HG03097 (cell line): ENCODE measurements around the gene GOLGA6L7.
"Not testable (repeated sequence)": the region's sequence is repeated elsewhere in the genome, so short reads cannot be mapped to it uniquely, and the experiment has no call there.

ENCODE experiments used
- ATAC-seq: cut with Tn5 transposase; IDR thresholded peaks from one replicate; pipeline ENCODE4 v1.9.1; 2021; ENCODE audit not compliant: unreplicated experiment, low FRiP score

The GOLGA6L7 gene, protein sequence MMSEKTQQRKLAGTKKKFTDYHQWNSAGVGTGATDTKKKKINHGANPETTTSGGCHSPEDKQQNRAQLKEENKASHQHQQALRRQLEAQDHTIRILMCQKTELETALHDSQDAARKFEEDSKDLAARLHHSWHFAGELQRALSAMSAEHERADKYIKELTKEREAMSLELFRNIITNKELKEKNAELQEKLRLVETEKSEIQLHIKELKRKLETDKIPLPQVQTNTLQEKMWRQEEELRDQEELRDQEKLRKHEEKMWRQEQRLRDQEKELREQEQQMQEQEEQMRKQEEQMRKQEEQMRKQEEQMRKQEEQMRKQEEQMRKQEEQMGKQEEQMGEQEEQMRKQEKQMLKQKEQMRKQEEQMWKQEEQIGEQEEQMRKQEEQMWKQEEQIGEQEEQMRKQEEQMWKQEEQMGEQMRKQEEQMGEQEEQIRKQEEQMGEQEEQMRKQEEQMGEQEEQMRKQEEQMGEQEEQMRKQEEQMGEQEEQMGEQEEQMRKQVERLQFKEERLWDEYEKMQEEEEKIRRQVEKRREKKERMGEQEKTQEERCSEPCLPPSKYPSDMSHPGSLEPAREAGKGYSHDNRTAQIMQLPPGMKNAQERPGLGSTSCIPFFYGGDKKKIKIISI

GRCh38 chr15:28848521-28848920 lies at the start of gene GOLGA6L7:
Gene GOLGA6L7 (minus strand): TSS chr15:28848644. CDS start chr15:28848549, 95 bp downstream.
- ATAC-seq, result not testable (repeated sequence)

- no peak for ATAC-seq
Observed at GRCh38 chr15:28897861-28898585, 49.6 kb upstream of the GOLGA6L7 start.

GRCh38 chr15:28896951-28897350 lies 48.5 kb upstream of the GOLGA6L7 start:
- no peak for ATAC-seq

- no peak for ATAC-seq
Observed at GRCh38 chr15:28895566-28895965, 47.1 kb upstream of the GOLGA6L7 start.

GRCh38 chr15:28895146-28895545 lies 46.7 kb upstream of the GOLGA6L7 start:
- no peak for ATAC-seq

DNA sequence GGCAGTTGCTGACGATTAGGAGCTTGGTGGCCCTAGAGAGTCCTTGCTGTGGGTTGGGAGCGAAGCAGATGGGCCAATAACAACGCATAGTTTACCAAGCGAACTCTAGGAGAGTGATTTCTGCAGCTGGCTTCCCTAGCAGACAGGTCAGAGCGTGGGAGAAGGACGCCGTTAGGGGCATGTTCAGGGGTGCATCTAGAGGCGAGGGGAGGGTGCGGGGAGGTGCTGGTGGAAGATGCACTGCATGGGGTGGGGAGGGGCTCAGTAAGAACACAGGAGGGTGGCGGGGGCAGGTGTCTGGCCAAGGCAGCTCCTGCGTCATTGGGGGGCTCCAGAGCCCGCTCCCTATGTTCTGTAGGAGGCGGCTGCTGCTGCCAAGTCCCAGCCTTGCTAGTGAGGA lies 46.2 kb upstream of the GOLGA6L7 start:
- ATAC-seq, result no peak

GRCh38 chr15:28892789-28893610 lies 44.6 kb upstream of the GOLGA6L7 start:
- no peak for ATAC-seq

DNA sequence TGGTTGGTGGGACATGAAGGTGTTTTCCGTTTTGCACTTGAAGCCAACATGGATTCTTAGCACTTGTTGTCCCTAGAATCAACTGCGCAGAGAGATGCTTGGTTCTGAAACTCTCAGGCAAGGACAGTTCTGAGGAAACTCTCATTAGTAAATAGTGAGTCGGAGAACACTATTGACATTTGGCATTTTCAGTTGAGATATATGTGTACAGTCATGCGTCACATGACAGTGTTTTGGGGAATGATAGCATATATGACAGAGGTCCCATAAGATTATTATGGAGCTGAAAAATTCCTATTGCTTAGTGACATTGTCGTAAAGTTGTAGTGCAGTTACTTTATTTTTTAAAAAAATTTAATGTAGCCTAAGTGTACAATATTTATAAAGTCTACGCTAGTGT lies 43.1 kb upstream of the GOLGA6L7 start:
- no peak for ATAC-seq

DNA sequence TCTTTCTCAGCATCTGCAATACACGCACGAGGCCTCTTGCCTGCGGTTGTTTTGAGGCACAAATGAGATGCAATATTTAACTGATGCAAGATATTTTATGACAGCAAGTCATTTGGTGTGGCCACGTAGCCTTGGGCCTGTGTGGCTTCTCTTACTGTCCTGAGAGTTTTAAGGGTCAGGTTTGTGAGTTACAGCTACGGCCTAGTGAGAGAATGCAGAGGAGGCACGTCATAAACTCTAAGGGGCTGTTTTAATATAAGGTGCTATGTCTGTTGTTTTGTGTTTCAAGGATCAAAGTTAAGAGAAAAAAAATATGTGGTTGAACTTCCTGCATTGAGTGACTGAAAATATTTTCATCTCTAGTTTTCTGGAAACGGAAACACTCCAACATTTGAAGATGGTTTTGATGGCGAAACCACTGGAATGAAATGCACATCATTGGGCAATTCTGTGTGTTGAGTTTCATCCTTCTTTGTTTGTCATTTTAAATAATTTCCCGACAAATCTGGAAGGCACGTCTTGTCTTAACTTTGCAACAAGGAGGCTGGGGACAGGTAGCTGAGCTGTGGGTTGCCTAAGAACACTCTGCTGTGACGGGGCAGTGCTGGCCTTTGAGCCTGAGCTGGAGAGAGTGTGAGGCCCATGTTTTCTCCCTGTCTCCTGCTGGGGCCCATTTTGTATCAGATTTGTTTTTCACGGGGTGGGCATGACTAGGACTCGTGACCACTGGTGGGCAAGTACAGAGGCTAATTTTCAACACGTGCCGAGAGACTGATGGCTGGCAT lies 42.5 kb upstream of the GOLGA6L7 start:
- ATAC-seq, result no peak

DNA sequence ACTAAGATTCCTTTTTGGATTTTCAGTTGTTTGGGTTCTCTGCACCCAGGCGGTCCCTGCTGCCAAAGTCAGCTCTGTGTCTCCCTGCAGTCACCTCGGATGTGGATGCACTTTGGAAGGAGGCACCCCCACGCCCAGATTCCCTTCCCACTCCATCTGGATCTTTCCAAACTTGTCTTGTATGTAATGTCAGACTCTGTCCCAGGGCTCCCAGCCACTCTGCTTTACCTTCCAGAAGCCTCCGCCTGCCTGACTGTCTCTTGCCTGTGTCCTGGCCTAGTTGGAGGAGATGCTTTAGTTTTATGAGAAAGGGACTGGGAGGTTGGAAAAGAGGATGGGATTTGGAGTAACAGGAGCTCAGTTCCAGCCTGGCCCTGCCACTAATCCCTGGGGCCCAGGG lies 41.8 kb upstream of the GOLGA6L7 start:
- ATAC-seq, result not testable (repeated sequence)

- not testable (repeated sequence) for ATAC-seq
Observed at GRCh38 chr15:28889871-28890270, 41.4 kb upstream of the GOLGA6L7 start.

- ATAC-seq, result no peak
Observed at GRCh38 chr15:28889346-28889745, 40.9 kb upstream of the GOLGA6L7 start.

DNA sequence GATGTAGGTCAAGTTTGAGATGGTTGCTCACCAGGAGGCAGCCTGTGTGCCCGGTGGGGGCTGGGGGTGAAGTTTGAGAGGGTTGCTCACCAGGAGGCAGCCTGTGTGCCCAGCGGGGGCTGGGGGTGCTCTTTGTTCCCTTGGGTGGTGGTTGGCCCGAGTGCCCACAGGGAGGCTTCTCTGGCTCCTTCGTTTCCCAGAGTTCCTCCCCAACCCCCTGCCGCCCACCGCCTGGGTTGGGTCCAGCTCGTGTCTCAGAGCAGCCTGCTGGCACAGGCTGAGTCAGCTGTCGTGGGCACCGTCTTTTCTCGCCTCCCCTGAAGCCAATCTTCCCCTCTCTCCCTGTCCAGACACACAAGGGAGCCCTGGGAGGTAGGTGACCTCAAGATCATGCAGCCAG lies 40.5 kb upstream of the GOLGA6L7 start:
- ATAC-seq, result no peak

- no peak for ATAC-seq
Observed at GRCh38 chr15:28888302-28888894, 40.0 kb upstream of the GOLGA6L7 start.

DNA sequence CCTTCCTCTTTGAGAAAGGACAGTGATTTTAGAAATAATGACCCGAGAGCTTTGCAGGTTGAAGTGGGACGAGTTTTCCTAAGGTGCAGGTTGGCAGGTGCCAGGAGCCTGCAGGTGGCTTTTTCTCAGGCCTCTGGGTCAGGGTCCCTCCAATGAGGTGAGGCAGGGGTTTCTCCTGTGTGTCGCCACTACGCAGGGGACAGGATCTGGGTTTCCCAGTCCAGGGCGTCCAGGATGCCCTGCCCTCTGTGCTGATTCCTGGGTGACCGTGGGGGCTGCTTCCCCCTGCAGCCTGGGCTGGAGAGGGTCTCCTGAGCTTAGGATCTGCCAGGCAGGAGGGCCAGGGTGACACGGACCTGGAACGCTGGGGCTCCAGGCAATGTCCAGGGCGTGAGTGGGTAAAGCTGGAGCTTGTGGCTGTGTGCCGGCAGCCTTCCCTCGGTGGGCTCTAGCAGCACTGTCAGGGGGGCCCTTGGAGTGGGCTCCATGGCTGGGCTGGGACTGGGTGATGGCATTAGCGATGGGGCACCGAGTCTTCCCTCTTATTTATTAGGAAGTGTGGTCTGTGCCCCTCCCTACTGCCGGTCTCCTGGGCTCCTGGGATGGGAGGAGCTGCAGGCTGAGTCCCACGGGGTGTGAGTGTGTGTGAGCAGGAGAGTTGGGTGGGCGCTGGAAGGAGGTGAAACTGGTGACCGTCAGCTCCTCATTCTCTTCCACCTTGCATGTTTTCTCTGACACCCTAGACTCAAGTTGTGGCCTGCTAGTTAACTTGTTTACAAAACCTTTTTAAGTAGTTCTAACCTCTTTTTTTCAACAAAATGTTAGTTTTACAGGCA lies 39.1 kb upstream of the GOLGA6L7 start:
- ATAC-seq, result no peak

DNA sequence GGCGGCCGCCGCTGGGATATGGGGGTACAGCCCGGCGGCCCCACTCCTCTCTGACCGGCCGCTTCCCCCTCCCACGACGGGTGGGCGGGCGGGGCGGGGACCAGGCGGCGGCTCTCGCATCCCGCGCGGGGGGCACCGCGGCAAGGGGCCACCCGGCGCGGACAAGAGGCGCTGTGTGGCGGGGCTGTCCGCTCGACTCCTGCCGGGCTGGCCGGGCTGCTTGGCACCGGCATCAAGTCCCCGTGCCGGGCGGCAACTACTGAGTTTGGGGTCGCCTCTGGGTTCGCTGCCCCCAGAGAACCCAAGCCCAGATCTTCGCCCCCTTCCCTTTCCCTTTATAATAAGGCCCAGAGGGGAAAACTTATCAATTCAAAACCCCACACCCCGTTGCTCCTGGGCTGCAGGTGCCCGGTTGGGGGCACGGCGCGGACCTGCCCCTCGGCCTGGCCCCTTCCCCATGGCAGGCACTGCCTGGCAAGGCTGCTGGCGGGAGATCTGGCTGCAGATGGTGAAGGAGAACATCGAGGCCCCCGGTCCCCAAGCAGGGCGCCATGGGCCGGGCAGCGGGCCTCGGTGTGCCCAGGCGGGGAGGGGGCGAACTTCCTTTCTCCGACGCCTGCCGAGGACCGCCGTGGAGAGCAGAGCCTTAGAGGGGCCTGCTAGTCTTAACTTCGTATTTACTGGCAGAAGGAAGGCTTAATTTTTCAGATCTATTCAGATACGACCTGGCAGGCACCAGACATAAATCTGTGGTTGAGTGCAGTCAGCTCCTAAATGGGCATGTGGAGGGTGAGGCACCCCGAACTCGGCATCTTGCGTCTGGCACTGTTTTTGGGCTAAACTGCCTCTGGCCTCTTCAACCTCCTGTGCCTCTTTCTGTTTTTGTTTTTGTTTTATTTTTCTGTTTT lies 38.2 kb upstream of the GOLGA6L7 start:
- no peak for ATAC-seq

DNA sequence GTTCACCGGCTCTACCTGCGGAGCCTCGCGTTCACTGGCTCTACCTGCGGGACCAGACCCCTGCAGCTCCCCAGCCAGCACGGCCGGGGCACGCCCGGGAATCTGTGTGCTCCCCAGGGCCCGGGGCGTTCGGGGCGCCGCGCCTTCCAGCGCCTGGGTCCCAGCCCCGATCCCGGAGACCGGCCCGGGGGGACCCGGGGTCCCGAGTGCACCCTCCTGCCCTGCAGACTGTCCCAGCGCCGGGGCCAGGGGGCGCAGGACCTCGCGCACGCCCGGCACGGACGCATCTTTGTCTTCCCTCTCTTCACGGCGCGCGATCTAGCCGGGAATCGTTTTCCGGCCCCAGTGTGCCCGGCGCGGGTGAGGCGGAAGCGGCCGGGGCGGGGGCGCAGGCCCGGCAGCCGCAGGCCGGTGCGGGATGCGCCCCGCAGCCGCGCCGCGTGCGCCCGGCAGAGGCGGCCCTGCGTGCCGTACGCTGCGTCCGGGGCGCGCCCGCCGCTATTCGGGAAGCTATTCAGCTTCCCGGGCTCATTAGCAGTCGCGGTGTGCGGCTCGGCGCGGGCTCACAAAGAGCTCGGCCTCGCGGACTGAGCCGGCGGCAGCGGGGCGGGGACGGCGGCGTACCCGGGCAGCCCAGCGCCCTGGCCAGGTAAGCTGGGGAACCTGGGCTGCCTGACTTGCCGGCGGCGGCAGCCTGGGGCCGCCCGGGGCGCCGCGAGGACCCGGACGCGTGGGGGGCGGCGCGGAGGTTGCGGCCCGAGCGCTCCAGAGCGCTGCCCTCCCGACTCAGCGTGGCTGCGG lies 37.4 kb upstream of the GOLGA6L7 start, which contains the start of gene APBA2:
Gene APBA2, plus strand, starts transcription at position 345 of the 801 bp plus-strand sequence. CDS start 167,911 bp downstream, outside the sequence.
- ATAC-seq, result no peak
